ENCODE results near the gene PPM1B. TPM values are rescaled to one million over a fixed set of nuclear protein-coding genes. Genes with fewer than 3 reads are reported as not detected.

Gene PPM1B
- total RNA-seq, 1 donor from 2014 or later: 56.2 TPM

GRCh38 chr2:44233450-44234128 lies 64.9 kb downstream of the PPM1B start:
- intact Hi-C loops (cut with micrococcal nuclease): no loop called here
- Histone ChIP-seq H3K36me3 (peaks cover 7% of the 10 kb centered on the region), H3K9me3 (replicated peaks) (no peaks in the 10 kb centered on the region), H3K27ac (replicated peaks) (no peak overlapping the region), H3K4me3 (no peak overlapping the region), H3K4me1 (no peaks in the 10 kb centered on the region), H3K27me3 (ENCODE audit: low read depth) (no peaks in the 10 kb centered on the region)
- TF ChIP-seq, protein P1, sequence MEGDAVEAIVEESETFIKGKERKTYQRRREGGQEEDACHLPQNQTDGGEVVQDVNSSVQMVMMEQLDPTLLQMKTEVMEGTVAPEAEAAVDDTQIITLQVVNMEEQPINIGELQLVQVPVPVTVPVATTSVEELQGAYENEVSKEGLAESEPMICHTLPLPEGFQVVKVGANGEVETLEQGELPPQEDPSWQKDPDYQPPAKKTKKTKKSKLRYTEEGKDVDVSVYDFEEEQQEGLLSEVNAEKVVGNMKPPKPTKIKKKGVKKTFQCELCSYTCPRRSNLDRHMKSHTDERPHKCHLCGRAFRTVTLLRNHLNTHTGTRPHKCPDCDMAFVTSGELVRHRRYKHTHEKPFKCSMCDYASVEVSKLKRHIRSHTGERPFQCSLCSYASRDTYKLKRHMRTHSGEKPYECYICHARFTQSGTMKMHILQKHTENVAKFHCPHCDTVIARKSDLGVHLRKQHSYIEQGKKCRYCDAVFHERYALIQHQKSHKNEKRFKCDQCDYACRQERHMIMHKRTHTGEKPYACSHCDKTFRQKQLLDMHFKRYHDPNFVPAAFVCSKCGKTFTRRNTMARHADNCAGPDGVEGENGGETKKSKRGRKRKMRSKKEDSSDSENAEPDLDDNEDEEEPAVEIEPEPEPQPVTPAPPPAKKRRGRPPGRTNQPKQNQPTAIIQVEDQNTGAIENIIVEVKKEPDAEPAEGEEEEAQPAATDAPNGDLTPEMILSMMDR (IDR thresholded peaks at IDR 0.05; ENCODE audit: borderline replicate concordance): no peak
- no peak for DNase-seq

DNA sequence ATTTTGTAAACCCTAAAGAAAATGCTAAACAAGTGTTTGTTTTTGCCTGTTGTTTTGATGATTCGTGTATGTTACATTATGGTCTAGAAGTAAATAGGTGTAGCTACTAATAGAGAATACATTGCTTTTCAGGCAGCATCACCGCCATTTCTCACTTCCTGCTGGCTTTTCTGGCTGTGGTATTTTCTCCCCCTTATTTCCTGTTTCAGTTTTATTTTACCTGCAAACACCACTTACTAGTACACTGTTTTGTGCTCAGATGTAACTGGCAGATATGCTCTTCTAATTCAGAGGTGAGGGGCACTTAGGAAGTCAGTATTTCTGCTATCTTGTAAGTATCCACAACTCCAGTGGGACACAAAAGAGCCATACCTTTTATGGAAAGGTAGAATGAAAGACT lies 68.5 kb downstream of the PPM1B start:
- H3K27ac ChIP-seq (replicated peaks): no peak overlapping the region
- no peak for DNase-seq
- intact Hi-C loops (cut with micrococcal nuclease): no loop called here
- H3K4me3 ChIP-seq: no peak overlapping the region
- no peaks in the 10 kb centered on the region for H3K4me1 ChIP-seq
- H3K9me3 ChIP-seq (replicated peaks): no peaks in the 10 kb centered on the region
- H3K36me3 ChIP-seq: no peaks in the 10 kb centered on the region
- TF ChIP-seq, protein P1 (IDR thresholded peaks at IDR 0.05; ENCODE audit: borderline replicate concordance): no peak
- H3K27me3 ChIP-seq (ENCODE audit: low read depth): no peaks in the 10 kb centered on the region

- H3K4me3 ChIP-seq: no peak overlapping the region
- no peak for DNase-seq
- H3K27me3 ChIP-seq (ENCODE audit: low read depth): no peaks in the 10 kb centered on the region
- intact Hi-C loops (cut with micrococcal nuclease): no loop called here
- H3K9me3 ChIP-seq (replicated peaks): no peaks in the 10 kb centered on the region
- TF ChIP-seq, protein P1 (IDR thresholded peaks at IDR 0.05; ENCODE audit: borderline replicate concordance): no peak
- no peak overlapping the region for H3K27ac ChIP-seq (replicated peaks)
- no peaks in the 10 kb centered on the region for H3K36me3 ChIP-seq
- H3K4me1 ChIP-seq: peaks cover 14% of the 10 kb centered on the region
Measured at GRCh38 chr2:44242904-44243303, 74.2 kb downstream of the PPM1B start.

DNA sequence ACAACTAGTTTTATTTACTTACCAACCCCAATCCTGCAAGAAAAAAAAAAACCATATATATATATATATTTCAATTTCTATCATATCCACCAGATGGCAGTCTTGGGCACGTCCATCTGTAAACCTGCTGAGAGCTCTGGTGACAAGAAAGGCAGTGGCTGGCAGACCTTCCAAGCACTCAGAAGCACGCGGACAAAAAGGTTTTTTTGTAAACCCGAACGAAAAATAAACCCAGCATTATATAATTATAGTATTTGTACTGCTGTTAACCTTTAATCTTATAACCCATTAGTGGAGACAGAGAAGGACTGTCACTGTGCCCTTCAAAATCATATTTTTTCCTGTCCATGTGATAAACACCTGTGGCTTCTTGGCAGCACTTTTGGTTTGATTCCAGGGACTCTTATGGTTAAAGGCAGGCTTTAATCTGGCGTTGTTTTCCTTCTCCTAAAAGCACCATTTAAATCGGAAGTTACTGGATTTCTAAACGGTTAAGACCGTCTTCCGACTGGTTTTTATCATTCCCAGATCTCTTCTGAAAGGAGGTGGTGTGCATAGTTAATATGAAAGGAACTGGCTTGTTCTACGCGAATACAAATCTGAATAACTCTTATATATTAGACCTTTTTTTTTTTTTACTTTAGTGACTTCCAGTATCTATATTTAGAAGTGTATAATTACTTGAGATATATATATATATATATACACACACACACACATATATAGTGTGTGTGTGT lies 75.6 kb downstream of the PPM1B start:
- H3K27me3 ChIP-seq (ENCODE audit: low read depth): no peaks in the 10 kb centered on the region
- H3K9me3 ChIP-seq (replicated peaks): no peaks in the 10 kb centered on the region
- peak overlapping the region; percentile 60 for H3K4me3 ChIP-seq
- intact Hi-C loops (cut with micrococcal nuclease): no loop called here
- TF ChIP-seq, protein P1 (IDR thresholded peaks at IDR 0.05; ENCODE audit: borderline replicate concordance): peak; percentile 76
- DNase-seq: peak; percentile 37
- no peaks in the 10 kb centered on the region for H3K36me3 ChIP-seq
- H3K4me1 ChIP-seq: peaks cover 14% of the 10 kb centered on the region
- H3K27ac ChIP-seq (replicated peaks): no peak overlapping the region

DNA sequence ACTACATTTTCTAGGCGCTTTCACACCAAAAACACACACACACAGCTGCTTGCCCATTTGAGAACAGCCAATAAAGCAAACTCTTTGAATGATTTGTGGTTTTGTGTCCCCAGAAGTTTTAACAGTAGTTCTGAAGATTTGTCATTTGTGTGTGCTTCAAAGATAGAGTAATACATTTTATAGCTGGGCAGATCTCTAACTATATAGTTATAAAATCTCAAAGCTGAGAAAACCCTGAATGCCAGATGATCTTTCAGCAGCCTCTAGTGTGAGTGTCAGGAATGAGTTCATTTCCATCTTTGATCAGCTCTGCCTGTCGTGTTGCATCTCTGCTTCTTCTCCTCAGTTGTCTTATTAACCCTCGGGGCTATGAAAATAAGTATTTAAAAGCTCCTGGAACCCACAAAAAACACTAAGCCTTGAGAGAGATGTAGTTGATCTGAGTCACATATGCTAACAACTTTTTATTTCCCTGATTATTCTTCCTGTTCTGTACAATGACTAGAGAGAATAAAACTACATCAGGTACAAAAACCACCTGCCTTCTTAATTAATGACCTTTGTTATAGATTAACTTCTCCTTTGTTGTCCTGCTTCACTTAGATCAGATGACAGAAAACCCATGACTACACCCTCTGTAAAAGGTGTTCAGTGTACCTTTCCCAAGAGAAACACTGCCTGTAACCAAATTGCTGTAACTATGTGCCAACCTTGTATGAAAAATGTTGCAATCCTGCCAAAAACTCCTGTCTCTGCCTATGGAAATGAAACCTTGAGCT lies 76.6 kb downstream of the PPM1B start:
- H3K27me3 ChIP-seq (ENCODE audit: low read depth): no peaks in the 10 kb centered on the region
- DNase-seq: no peak
- peaks cover 14% of the 10 kb centered on the region for H3K4me1 ChIP-seq
- H3K36me3 ChIP-seq: no peaks in the 10 kb centered on the region
- no peaks in the 10 kb centered on the region for H3K9me3 ChIP-seq (replicated peaks)
- H3K27ac ChIP-seq (replicated peaks): no peak overlapping the region
- intact Hi-C loops (cut with micrococcal nuclease): no loop called here
- TF ChIP-seq, protein P1 (IDR thresholded peaks at IDR 0.05; ENCODE audit: borderline replicate concordance): no peak
- no peak overlapping the region for H3K4me3 ChIP-seq

Data from left ventricle myocardium inferior (tissue), 1 donor.